Endothelial cell of umbilical vein (primary cell): ENCODE measurements around the gene EPHX1. TPM values are rescaled to one million over a fixed set of nuclear protein-coding genes. Genes with fewer than 3 reads are reported as not detected.

ENCODE experiments used
- BruUV-seq: library from RNA; stranded (reverse); fragments of 400-500 nt; replicated peaks from 2 replicates; lab custom pipeline; 2021; lab: Mats Ljungman, UMichigan
- CTCF ChIA-PET: fragments of 300-600, 350-600 bp; sonication (Branson Sonifier 250); formaldehyde crosslinking; loops from one replicate; lab custom pipeline; 2021; ENCODE audit warnings: antibody characterized with exemption, inconsistent platforms; lab: Charles Lee
- POLR2A ChIA-PET: fragments of 300-600, 350-600 bp; sonication (Branson Sonifier 250); formaldehyde crosslinking; loops from one replicate; lab custom pipeline; 2021; ENCODE audit warnings: antibody characterized with exemption, inconsistent platforms; lab: Charles Lee
- DNase-seq: peaks from one replicate; pipeline ENCODE4 v3.0.0-alpha.2; 2011; ENCODE audit warnings: low read depth, low spot score
- FAIRE-seq: peaks from 2 replicates; lab custom pipeline; 2011; peaks lifted over from hg19 to GRCh38; lab: Jason Lieb, UNC
- H2AFZ ChIP-seq: 2 replicates; pipeline ENCODE4 v1.6.0; 2012; ENCODE audit warnings: low read depth, low read length, control low read depth, inconsistent platforms
- H3K27ac ChIP-seq: 2 replicates; pipeline ENCODE4 v1.5.1; 2011; ENCODE audit warnings: low read depth, mild to moderate bottlenecking, control low read depth, low read length, moderate library complexity; ENCODE audit not compliant: insufficient read depth
- H3K27me3 ChIP-seq, 2 experiments: 2 replicates each; pipeline versions ENCODE4 v1.6.0 to v1.6.1; 2011; ENCODE audit warnings: low read length in 2 of 2, mixed read lengths in 1 of 2; ENCODE audit not compliant: control insufficient read depth in 2 of 2, insufficient read depth in 2 of 2
- H3K36me3 ChIP-seq, 2 experiments: 2 replicates in 1 of 2; 3 replicates in 1 of 2; pipeline ENCODE4 v1.5.1; 2011; ENCODE audit warnings: low read length in 2 of 2, mild to moderate bottlenecking in 1 of 2, moderate library complexity in 1 of 2; ENCODE audit not compliant: control insufficient read depth in 2 of 2, insufficient read depth in 2 of 2; ENCODE audit errors: extremely low read depth in 1 of 2
- H3K4me1 ChIP-seq: 3 replicates; pipeline ENCODE4 v1.5.1; 2011; ENCODE audit warnings: mild to moderate bottlenecking, low read length; ENCODE audit not compliant: control insufficient read depth, insufficient read depth; ENCODE audit errors: extremely low read depth
- H3K4me2 ChIP-seq: 2 replicates; pipeline ENCODE4 v1.6.1; 2011; ENCODE audit warnings: low read length, control low read depth, mixed read lengths; ENCODE audit not compliant: insufficient read depth
- H3K4me3 ChIP-seq, 3 experiments: fragments of 200-600 bp in 1 of 3; sonication (generic), shearing (Covaris generic) in 1 of 3; replicated peaks in 1 of 3; 2 replicates each; pipeline ENCODE4 v1.5.1; 2011 to 2016; ENCODE audit warnings: control low read depth in 3 of 3, low read length in 3 of 3, mild to moderate bottlenecking in 2 of 3, inconsistent platforms in 1 of 3, low read depth in 1 of 3, moderate library complexity in 1 of 3; ENCODE audit not compliant: insufficient read depth in 1 of 3
- H3K79me2 ChIP-seq: 2 replicates; pipeline ENCODE4 v1.6.0; 2012; ENCODE audit warnings: low read length, inconsistent platforms; ENCODE audit not compliant: control insufficient read depth, insufficient read depth
- H3K9ac ChIP-seq: replicated peaks from 2 replicates; pipeline ENCODE3; 2011; ENCODE audit warnings: low read length, control low read depth; ENCODE audit not compliant: insufficient read depth; ENCODE audit errors: extremely low read depth
- H3K9me1 ChIP-seq: replicated peaks from 3 replicates; pipeline ENCODE4 v1.6.0; 2011; ENCODE audit warnings: mild to moderate bottlenecking, low read length; ENCODE audit not compliant: control insufficient read depth, insufficient read depth; ENCODE audit errors: extremely low read depth
- H3K9me3 ChIP-seq: replicated peaks from 2 replicates; pipeline ENCODE4 v1.5.1; 2012; ENCODE audit warnings: low read length, inconsistent platforms; ENCODE audit not compliant: control insufficient read depth, insufficient read depth
- H4K20me1 ChIP-seq: replicated peaks from 2 replicates; pipeline ENCODE3; 2011; ENCODE audit warnings: mild to moderate bottlenecking, low read length; ENCODE audit not compliant: control insufficient read depth, insufficient read depth; ENCODE audit errors: extremely low read depth
- CTCF ChIP-seq, 2 donors: IDR thresholded peaks; 1 replicate in 1 of 2; 2 replicates in 1 of 2; pipeline ENCODE4 v1.5.1; 2011; ENCODE audit warnings: low read length in 2 of 2, mild to moderate bottlenecking in 2 of 2, moderate library complexity in 2 of 2, control low read depth in 1 of 2, inconsistent platforms in 1 of 2, low read depth in 1 of 2; ENCODE audit not compliant: insufficient read depth in 1 of 2; ENCODE audit errors: extremely low read depth in 1 of 2
- FOS ChIP-seq: IDR thresholded peaks from 2 replicates; pipeline ENCODE4 v1.6.1; 2011; ENCODE audit warnings: mild to moderate bottlenecking, low read length, moderate library complexity, borderline replicate concordance; ENCODE audit not compliant: insufficient read depth
- GATA2 ChIP-seq: IDR thresholded peaks from 2 replicates; pipeline ENCODE4 v1.7.0; 2011; ENCODE audit warnings: low read depth, mild to moderate bottlenecking, moderate library complexity, mixed read lengths, low read length; ENCODE audit not compliant: insufficient read length, insufficient read depth
- JUN ChIP-seq: IDR thresholded peaks from 2 replicates; pipeline ENCODE4 v1.6.1; 2011; ENCODE audit warnings: borderline replicate concordance, low read depth; ENCODE audit not compliant: insufficient read length, insufficient read depth
- MYC ChIP-seq: IDR thresholded peaks from one replicate; pipeline ENCODE4 v1.6.1; 2011; ENCODE audit warnings: mild to moderate bottlenecking, low read depth, low read length
- POLR2A ChIP-seq: IDR thresholded peaks from 2 replicates; pipeline ENCODE4 v1.6.1; 2012; ENCODE audit warnings: low read depth, mild to moderate bottlenecking, control low read depth, low read length
- POLR2AphosphoS5 ChIP-seq: IDR thresholded peaks from 2 replicates; pipeline ENCODE4 v1.6.1; 2012; ENCODE audit warnings: low read depth, mild to moderate bottlenecking, control low read depth, low read length, moderate library complexity; ENCODE audit not compliant: insufficient read depth
- dilution Hi-C: fragments of 300-500 bp; cut with MboI; formaldehyde crosslinking; loops from one replicate; pipeline ENCODE4 v1.15.0; 2019; ENCODE audit warnings: low sequenced_read_pairs; ENCODE audit not compliant: extremely low pct_ligation_motif_present
- intact Hi-C: fragments of 100-400 bp; cut with micrococcal nuclease; formaldehyde crosslinking; loops from one replicate; pipeline ENCODE4 v1.10.0; 2022
- polyA plus RNA-seq, 4 experiments: library from polyadenylated mRNA; depleted of rRNA in 3 of 4; stranded (reverse) in 3 of 4; unstranded in 1 of 4; fragments of >200 nt; gene quantifications; 2 replicates each; pipeline versions ENCODE4 v1.2.1 to v1.2.3, GENCODE V29; 2011 to 2012; ENCODE audit warnings: missing spikeins in 1 of 4
- total RNA-seq: library from RNA; stranded (reverse); gene quantifications from 2 replicates; pipeline ENCODE4 v1.2.3, GENCODE V29; 2021

EPHX1 gene
- total and polyA plus RNA-seq, 2 donors (not counting 3 experiments of a cell fraction or from before 2014, with no cell fraction given), result 23.7 to 25.2 TPM

DNA sequence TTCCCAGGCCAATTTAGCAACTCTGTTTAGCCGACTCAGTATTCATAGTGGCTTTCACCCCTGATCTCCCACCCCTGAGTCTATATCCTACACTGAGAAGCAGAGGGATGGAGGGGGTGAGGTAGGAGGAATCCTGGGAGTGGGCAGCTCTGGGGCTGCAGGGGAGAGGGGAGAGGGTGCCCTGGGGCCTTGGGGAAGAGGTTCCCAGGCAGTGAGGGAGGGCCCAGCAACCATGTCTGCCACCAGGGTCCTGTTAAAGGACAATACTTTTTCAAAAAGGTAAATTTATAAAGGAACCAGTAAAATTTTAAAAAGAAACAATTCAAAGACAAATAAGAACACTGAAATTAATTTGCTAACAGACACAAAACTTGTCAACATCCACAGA, 30.3 kb downstream of the EPHX1 start:
- no peak for TF ChIP-seq GATA2
- BruUV-seq, result no TSS peak
- H3K9me1 ChIP-seq, result no peaks in the 10 kb centered on the region
- H3K9me3 ChIP-seq, result no peaks in the 10 kb centered on the region
- intact Hi-C loops, result no loop called here
- no peak for FAIRE-seq
- no peak overlapping the region for H3K27ac ChIP-seq
- ChIA-PET POLR2A (no interaction called here), CTCF (interaction anchor here (1.1 to 2.2 kb wide), 2 partner anchors 69 to 366 kb away, joined by 5 to 7 read pairs; no protein-coding TSS in a partner anchor)
- no peaks in the 10 kb centered on the region for H3K27me3 ChIP-seq
- no peak for DNase-seq
- no peak overlapping the region for H2AFZ ChIP-seq
- H3K79me2 ChIP-seq, result no peaks in the 10 kb centered on the region
- H3K4me3 ChIP-seq, result no peak overlapping the region
- peaks cover 0 to 3% of the 10 kb centered on the region in 2 experiments for H3K36me3 ChIP-seq
- H4K20me1 ChIP-seq, result no peaks in the 10 kb centered on the region
- dilution Hi-C loops, result no loop called here
- no peak overlapping the region for H3K4me2 ChIP-seq
- H3K9ac ChIP-seq, result no peak overlapping the region
- no peaks in the 10 kb centered on the region for H3K4me1 ChIP-seq

DNA sequence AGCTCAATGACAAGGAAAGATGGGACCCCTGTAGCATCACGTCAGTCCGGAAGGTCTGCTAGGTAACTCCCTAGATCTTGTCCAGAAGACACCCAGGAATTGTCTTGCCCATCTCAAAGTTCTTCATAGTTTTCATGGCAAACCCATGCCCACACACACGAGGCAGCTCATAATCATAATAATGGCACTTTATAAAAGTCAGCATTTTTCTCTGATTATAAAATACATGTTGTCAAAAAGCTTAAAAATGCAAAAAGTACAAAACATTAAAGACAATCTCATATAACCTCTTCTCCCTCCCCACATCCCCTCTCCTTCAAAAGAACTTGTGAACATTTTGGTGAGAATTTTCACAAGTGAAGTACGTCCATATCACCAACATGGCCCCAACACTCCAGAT, 30.8 kb downstream of the EPHX1 start:
- no peak for TF ChIP-seq POLR2AphosphoS5
- no peak for TF ChIP-seq GATA2
- no peak for TF ChIP-seq JUN
- TF ChIP-seq CTCF (IDR thresholded peaks at IDR 0.05; ENCODE audit: extremely low read depth in 1 of 2, insufficient read depth in 1 of 2, low read depth in 1 of 2, low read length in 2 of 2), result no peak
- no peak for TF ChIP-seq FOS
- TF ChIP-seq POLR2A, result no peak
- TF ChIP-seq MYC, result no peak
- H3K27ac ChIP-seq, result no peak overlapping the region
- ChIA-PET POLR2A (no interaction called here), CTCF (interaction anchor here (1.1 to 2.2 kb wide), 2 partner anchors 69 to 366 kb away, joined by 5 to 7 read pairs; no protein-coding TSS in a partner anchor)
- no peaks in the 10 kb centered on the region for H4K20me1 ChIP-seq
- H3K27me3 ChIP-seq, result no peaks in the 10 kb centered on the region
- no peaks in the 10 kb centered on the region for H3K9me1 ChIP-seq
- BruUV-seq, result no TSS peak
- no peak overlapping the region for H3K9ac ChIP-seq
- H3K4me2 ChIP-seq, result no peak overlapping the region
- no peaks in the 10 kb centered on the region for H3K9me3 ChIP-seq
- no peak overlapping the region for H3K4me3 ChIP-seq
- FAIRE-seq, result no peak
- no peak overlapping the region for H2AFZ ChIP-seq
- no peak for DNase-seq
- no peaks in the 10 kb centered on the region for H3K4me1 ChIP-seq
- peaks cover 0 to 3% of the 10 kb centered on the region in 2 experiments for H3K36me3 ChIP-seq
- intact Hi-C loops (no loop called here), dilution Hi-C loops (no loop called here)
- H3K79me2 ChIP-seq, result no peaks in the 10 kb centered on the region
